Epithelial cell of esophagus (primary cell): ENCODE data around the gene SEPTIN12.

Source experiments
- DNase-seq: peaks from one replicate; pipeline ENCODE4 v3.0.0; 2010; ENCODE audit warnings: low read depth
- H3K4me3 ChIP-seq: 2 replicates; pipeline ENCODE4 v1.5.1; 2011; ENCODE audit warnings: mild to moderate bottlenecking, low read length, control low read depth
- CTCF ChIP-seq: IDR thresholded peaks from 2 replicates; pipeline ENCODE4 v1.5.1; 2011; ENCODE audit warnings: low read depth, mild to moderate bottlenecking, low read length, control low read depth, inconsistent platforms; ENCODE audit not compliant: insufficient read depth; ENCODE audit errors: missing control alignments

Gene SEPTIN12

DNA sequence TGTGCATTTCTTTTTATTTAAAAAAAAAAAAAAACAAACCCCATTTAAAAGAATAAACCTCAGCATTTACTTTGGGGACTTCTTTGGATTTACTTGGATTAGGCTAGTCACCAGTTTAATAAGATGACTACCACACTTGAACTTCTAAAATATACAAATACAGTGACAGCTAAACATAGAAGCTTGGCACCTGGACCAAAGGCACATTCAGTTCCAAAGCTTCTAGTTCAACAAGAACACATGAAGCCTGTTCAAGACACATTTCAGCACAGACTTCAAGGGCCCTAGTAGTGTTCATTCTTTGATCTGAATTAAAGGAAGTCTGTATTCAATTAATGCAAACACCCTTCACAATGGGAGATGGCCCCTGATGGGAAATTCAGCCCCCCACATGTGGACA, 25.9 kb upstream of the SEPTIN12 start:
- no peak for DNase-seq
- TF ChIP-seq CTCF, result no peak
- no peak overlapping the region for H3K4me3 ChIP-seq

GRCh38 chr16:4813251-4814003, 25.3 kb upstream of the SEPTIN12 start:
- no peak overlapping the region for H3K4me3 ChIP-seq
- TF ChIP-seq CTCF, result no peak
- DNase-seq, result no peak

GRCh38 chr16:4811773-4812172, 23.6 kb upstream of the SEPTIN12 start:
- TF ChIP-seq CTCF, result no peak
- no peak for DNase-seq
- H3K4me3 ChIP-seq, result no peak overlapping the region

DNA sequence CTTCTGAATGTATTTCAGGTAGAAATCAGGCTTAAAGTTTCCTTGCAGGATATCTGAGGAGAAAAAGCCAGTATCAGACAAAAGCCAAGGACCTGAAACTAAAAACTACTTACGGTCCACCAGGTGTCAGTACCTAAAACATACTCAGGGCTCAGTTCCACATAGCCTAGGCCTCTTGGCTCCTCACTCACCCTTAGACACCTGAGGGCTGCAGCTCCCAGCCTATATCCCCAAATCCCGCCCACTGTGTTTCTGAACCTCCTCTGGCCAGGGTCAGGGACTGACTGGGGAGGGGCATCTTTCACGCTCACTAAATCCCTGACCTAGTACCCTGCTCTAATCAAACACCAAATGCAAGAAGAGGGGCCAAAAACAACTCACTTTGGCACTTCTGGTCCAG, 23.1 kb upstream of the SEPTIN12 start:
- TF ChIP-seq CTCF, result no peak
- H3K4me3 ChIP-seq, result no peak overlapping the region
- DNase-seq, result no peak

DNA sequence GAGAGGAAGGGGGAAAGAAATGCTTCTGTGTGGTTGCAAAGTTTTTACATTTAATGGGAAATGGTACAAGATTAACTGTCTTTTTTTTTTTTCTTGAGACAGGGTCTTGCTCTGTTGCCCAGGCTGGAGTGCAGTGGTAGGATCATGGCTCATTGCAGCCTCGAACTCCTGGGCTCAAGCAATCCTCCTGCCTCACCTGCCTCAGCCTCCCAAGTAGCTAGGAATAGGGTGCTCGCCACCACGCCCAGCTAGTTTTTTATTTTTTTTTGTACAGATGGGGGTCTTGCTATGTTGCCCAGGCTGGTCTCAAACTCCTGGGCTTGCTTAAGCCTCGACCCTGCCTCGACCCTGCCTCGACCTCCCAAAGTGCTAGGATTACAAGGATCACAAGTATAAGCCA, 18.1 kb upstream of the SEPTIN12 start:
- no peak overlapping the region for H3K4me3 ChIP-seq
- no peak for DNase-seq
- TF ChIP-seq CTCF, result no peak

- no peak overlapping the region for H3K4me3 ChIP-seq
- TF ChIP-seq CTCF, result no peak
- DNase-seq, result no peak
Measured at GRCh38 chr16:4805231-4805630, 17.1 kb upstream of the SEPTIN12 start.
